HFFc6 (cell line): ENCODE results near the gene SLC5A4. TPM values are rescaled to one million over a fixed set of nuclear protein-coding genes. Genes with fewer than 3 reads are reported as not detected.

Experiments used
- DNase-seq: peaks from one replicate; pipeline ENCODE4 v3.0.0-alpha.2; 2018
- H3K27ac Mint-ChIP-seq: 2 replicates; pipeline ENCODE4 v1.8.0; 2020; ENCODE audit warnings: mild to moderate bottlenecking, mixed read lengths
- H3K27me3 Mint-ChIP-seq: 2 replicates; pipeline ENCODE4 v1.8.0; 2021; ENCODE audit warnings: mild to moderate bottlenecking, moderate library complexity, mixed read lengths; ENCODE audit not compliant: insufficient read depth
- H3K36me3 Mint-ChIP-seq: 2 replicates; pipeline ENCODE4 v1.8.0; 2021; ENCODE audit warnings: low read depth, mixed read lengths
- H3K4me1 Mint-ChIP-seq: 2 replicates; pipeline ENCODE4 v1.8.0; 2020; ENCODE audit warnings: low read depth, mixed read lengths
- H3K4me3 Mint-ChIP-seq: 2 replicates; pipeline ENCODE4 v1.8.0; 2020; ENCODE audit warnings: mild to moderate bottlenecking, moderate library complexity, mixed read lengths
- H3K9me3 Mint-ChIP-seq: 2 replicates; pipeline ENCODE4 v1.8.0; 2020; ENCODE audit warnings: mild to moderate bottlenecking, mixed read lengths
- total RNA-seq, 6 experiments: library from RNA; stranded (reverse); fragmentation: NEBNext Ultra II Directional; extraction: Animal tissue kit (Norgen Biotek cat#: 25700); gene quantifications; 2 replicates in 1 of 6; 3 replicates in 5 of 6; pipeline ENCODE4 v1.2.3, GENCODE V29; 2021
- TF ChIP-seq, protein P1 (sequence below): fragments of 200-600 bp; sonication (generic); IDR thresholded peaks from 2 replicates; pipeline ENCODE4 v1.5.0; 2021; ENCODE audit warnings: antibody characterized with exemption, mild to moderate bottlenecking

Gene SLC5A4
- total RNA-seq, 6 experiments from 2014 or later, result not detected

DNA sequence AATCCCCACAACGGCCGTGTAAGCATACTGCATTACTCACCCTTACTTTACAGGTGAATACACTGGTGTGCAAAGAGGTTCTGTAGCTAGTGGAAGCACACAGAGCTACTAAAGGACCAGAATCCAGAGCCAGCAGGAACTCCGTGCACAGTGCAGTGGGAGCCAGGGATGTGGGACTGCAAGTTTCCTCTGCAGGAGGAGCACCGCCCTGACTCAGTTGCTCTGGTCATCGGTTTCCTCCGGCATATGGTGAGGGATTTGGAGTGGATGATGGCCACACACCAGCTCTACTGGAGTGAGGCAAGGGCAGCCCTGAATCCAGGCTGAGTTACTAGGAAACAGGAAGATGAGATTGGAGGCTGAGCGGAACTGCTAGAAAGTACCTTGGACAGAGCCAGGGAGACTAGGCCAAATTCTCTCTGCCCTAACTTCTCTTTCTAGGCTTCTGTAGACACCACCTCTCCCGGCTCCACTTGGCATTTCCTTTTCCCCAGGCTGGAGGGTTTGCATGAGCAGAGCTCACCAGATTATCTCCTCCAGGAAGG is 77.9 kb downstream of the SLC5A4 start:
- Mint-ChIP-seq H3K9me3 (no peaks in the 10 kb centered on the region), H3K27me3 (peaks cover 24% of the 10 kb centered on the region), H3K27ac (no peak overlapping the region), H3K36me3 (no peaks in the 10 kb centered on the region), H3K4me1 (no peaks in the 10 kb centered on the region), H3K4me3 (no peak overlapping the region)
- TF ChIP-seq, protein P1, sequence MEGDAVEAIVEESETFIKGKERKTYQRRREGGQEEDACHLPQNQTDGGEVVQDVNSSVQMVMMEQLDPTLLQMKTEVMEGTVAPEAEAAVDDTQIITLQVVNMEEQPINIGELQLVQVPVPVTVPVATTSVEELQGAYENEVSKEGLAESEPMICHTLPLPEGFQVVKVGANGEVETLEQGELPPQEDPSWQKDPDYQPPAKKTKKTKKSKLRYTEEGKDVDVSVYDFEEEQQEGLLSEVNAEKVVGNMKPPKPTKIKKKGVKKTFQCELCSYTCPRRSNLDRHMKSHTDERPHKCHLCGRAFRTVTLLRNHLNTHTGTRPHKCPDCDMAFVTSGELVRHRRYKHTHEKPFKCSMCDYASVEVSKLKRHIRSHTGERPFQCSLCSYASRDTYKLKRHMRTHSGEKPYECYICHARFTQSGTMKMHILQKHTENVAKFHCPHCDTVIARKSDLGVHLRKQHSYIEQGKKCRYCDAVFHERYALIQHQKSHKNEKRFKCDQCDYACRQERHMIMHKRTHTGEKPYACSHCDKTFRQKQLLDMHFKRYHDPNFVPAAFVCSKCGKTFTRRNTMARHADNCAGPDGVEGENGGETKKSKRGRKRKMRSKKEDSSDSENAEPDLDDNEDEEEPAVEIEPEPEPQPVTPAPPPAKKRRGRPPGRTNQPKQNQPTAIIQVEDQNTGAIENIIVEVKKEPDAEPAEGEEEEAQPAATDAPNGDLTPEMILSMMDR, result no peak
- no peak for DNase-seq

DNA sequence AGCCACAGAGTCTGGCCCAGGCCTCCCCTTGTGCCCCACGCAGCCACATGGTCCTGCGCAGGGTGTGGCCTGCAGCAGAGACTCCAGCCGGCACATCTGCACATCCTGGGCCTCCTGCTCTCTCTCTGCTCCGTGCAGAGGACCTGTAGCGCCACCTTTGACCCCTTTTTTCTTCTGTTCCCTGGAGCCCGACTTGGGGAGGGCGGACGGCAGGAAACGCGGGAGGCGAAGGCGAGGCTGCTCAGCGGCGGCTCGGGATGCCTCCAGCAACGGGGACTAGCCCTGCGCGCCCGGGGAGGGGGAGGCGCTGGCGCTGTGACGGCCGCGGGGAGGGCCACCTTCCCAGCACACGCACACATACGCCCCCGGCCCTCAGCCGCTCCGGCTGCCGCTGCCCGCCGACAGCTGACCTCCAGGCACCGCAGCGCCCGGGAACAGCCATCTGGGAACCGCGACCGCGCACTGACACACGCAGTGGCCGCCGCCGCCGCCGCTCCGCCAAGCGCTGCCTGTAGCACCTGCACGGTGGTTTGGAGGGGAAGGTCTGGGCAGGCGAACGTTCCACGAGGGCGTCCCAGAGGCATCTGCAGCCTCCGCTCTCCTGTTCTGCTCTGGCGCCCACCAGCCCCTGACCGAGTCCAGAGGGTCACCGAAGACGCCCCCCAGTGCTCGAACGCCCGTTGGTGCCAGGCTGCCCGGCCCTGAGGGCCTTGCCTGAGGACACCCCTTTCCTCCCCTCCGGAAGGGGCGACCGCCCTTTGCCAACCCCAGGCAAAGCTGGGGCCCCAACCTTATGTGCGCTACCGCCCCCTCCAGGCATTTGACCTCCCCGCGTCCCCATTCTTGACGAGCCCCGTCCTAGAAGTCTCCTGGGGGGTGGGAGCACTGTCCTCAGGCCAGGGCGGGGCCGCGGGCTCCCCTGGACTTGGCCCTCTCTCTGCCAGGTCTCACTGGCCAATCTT is 79.2 kb downstream of the SLC5A4 start:
- Mint-ChIP-seq H3K9me3 (no peaks in the 10 kb centered on the region), H3K36me3 (no peaks in the 10 kb centered on the region), H3K27me3 (peaks cover 30% of the 10 kb centered on the region), H3K27ac (no peak overlapping the region), H3K4me3 (no peak overlapping the region), H3K4me1 (no peaks in the 10 kb centered on the region)
- TF ChIP-seq, protein P1, result no peak
- no peak for DNase-seq

DNA sequence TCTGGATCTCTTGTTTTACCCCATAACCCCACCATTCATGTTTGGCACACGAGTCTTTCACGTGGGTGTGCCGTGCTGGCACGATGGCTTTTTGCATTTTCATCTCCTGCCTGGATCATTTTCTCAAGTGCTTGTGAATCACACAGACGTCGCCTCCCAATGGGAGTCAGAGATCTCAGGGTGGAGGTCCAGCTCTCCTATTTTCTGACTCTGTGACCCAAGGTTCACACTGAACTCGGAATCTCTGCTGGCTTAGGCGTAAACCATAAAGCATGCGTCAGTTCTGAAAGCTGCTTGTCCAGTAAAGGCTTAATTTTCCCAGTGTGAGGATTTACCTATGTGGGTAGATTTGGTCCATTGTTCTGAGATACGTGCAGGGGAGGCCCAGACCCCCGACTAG is 80.0 kb downstream of the SLC5A4 start:
- Mint-ChIP-seq H3K27ac (no peak overlapping the region), H3K4me3 (no peak overlapping the region), H3K4me1 (no peaks in the 10 kb centered on the region), H3K36me3 (no peaks in the 10 kb centered on the region), H3K27me3 (peaks cover 32% of the 10 kb centered on the region), H3K9me3 (no peaks in the 10 kb centered on the region)
- no peak for DNase-seq
- TF ChIP-seq, protein P1, result no peak

Other genes starting within 250 kb of the SLC5A4 start
- gene SLC5A1, start 212.1 kb downstream of the SLC5A4 start, total RNA-seq, result not detected
- gene C22orf42, start 96.0 kb downstream of the SLC5A4 start, total RNA-seq, result not detected
- gene RFPL2, start 50.3 kb downstream of the SLC5A4 start, total RNA-seq, result not detected
- not detected for gene RFPL3, start 102.5 kb upstream of the SLC5A4 start, total RNA-seq
- gene RTCB, start 156.9 kb upstream of the SLC5A4 start, total RNA-seq, result 10 to 100 TPM; 89.9 to 95.6 (median 92.4) TPM
- gene BPIFC, start 209.1 kb upstream of the SLC5A4 start, total RNA-seq, result not detected
- gene FBXO7, start 219.5 kb upstream of the SLC5A4 start, total RNA-seq, result 10 to 100 TPM; 61.6 to 81.7 (median 70.8) TPM